H1 (cell line): ENCODE measurements around the gene GTF2H2. TPM values are rescaled to one million over a fixed set of nuclear protein-coding genes. Genes with fewer than 3 reads are reported as not detected.

Experiments used
- CTCF ChIA-PET: fragments of 300-600 bp; sonication (Branson Sonifier 250); formaldehyde crosslinking; loops from one replicate; lab custom pipeline; 2021; ENCODE audit not compliant: partially characterized antibody; lab: Charles Lee
- POLR2A ChIA-PET: fragments of 300-600 bp; sonication (Branson Sonifier 250); formaldehyde crosslinking; loops from one replicate; lab custom pipeline; 2021; ENCODE audit warnings: inconsistent platforms; ENCODE audit not compliant: partially characterized antibody; lab: Charles Lee
- DNase-seq, 2 experiments: peaks; one replicate each; pipeline versions ENCODE4 v3.0.0 to v3.0.0-alpha.2; 2010 to 2022; ENCODE audit warnings: low spot score in 2 of 2, low read depth in 1 of 2, mixed read lengths in 1 of 2
- FAIRE-seq: peaks from 2 replicates; lab custom pipeline; 2011; peaks lifted over from hg19 to GRCh38; lab: Jason Lieb, UNC
- H2AFZ ChIP-seq: 2 replicates; pipeline ENCODE4 v1.8.1; 2012; ENCODE audit warnings: low read length, inconsistent platforms
- H2AK5ac ChIP-seq: 2 replicates; pipeline ENCODE4 v1.6.1; 2013; ENCODE audit warnings: low read depth, low read length
- H2BK120ac ChIP-seq: replicated peaks from 2 replicates; pipeline ENCODE3; 2013; ENCODE audit warnings: low read depth, low read length, inconsistent platforms
- H2BK12ac ChIP-seq: 2 replicates; pipeline ENCODE4 v1.6.1; 2013; ENCODE audit warnings: low read depth, low read length
- H2BK15ac ChIP-seq: 2 replicates; pipeline ENCODE4 v1.6.1; 2013; ENCODE audit warnings: low read length
- H2BK20ac ChIP-seq: 2 replicates; pipeline ENCODE4 v1.6.1; 2013; ENCODE audit warnings: low read length
- H2BK5ac ChIP-seq: 2 replicates; pipeline ENCODE4 v1.6.1; 2013; ENCODE audit warnings: low read depth, low read length
- H3K14ac ChIP-seq: 2 replicates; pipeline ENCODE4 v1.6.1; 2013; ENCODE audit warnings: inconsistent platforms; ENCODE audit not compliant: insufficient read length
- H3K18ac ChIP-seq: 2 replicates; pipeline ENCODE4 v1.6.1; 2013; ENCODE audit warnings: low read length; ENCODE audit errors: extremely low read depth
- H3K23ac ChIP-seq: 2 replicates; pipeline ENCODE4 v1.6.1; 2013; ENCODE audit warnings: inconsistent platforms; ENCODE audit not compliant: insufficient read length
- H3K23me2 ChIP-seq: 2 replicates; pipeline ENCODE4 v1.6.1; 2013; ENCODE audit warnings: low read depth, low read length
- H3K27ac ChIP-seq: 2 replicates; pipeline ENCODE4 v1.6.1; 2011; ENCODE audit warnings: low read depth, low read length, inconsistent platforms
- H3K27me3 ChIP-seq, 4 experiments: replicated peaks in 1 of 4; 1 replicate in 1 of 4; 2 replicates in 3 of 4; pipeline versions ENCODE4 v1.6.1 to v1.8.1; 2011 to 2013; ENCODE audit warnings: low read length in 3 of 4, mild to moderate bottlenecking in 3 of 4, inconsistent platforms in 2 of 4, mixed read lengths in 2 of 4, moderate library complexity in 1 of 4; ENCODE audit not compliant: control insufficient read depth in 3 of 4, insufficient read depth in 3 of 4; ENCODE audit errors: extremely low read depth in 1 of 4
- H3K36me3 ChIP-seq, 4 experiments: 2 replicates each; pipeline versions ENCODE4 v1.6.1 to v1.8.1; 2011 to 2013; ENCODE audit warnings: mild to moderate bottlenecking in 4 of 4, low read length in 3 of 4, moderate library complexity in 2 of 4, control low read depth in 1 of 4, inconsistent platforms in 1 of 4; ENCODE audit not compliant: insufficient read depth in 4 of 4, control insufficient read depth in 2 of 4
- H3K4ac ChIP-seq: replicated peaks from 2 replicates; pipeline ENCODE3; 2013; ENCODE audit warnings: low read length, low read depth, mixed read lengths, inconsistent platforms; ENCODE audit not compliant: insufficient read length
- H3K4me1 ChIP-seq, 4 experiments: replicated peaks in 1 of 4; 1 replicate in 1 of 4; 2 replicates in 3 of 4; pipeline versions ENCODE4 v1.6.1 to v1.8.1; 2011 to 2013; ENCODE audit warnings: low read length in 3 of 4, inconsistent platforms in 2 of 4, mixed read lengths in 1 of 4; ENCODE audit not compliant: insufficient read depth in 4 of 4, control insufficient read depth in 3 of 4
- H3K4me2 ChIP-seq, 2 experiments: 2 replicates each; pipeline versions ENCODE4 v1.6.1 to v1.8.1; 2011 to 2013; ENCODE audit warnings: low read depth in 2 of 2, low read length in 2 of 2, control low read depth in 1 of 2, inconsistent platforms in 1 of 2, mild to moderate bottlenecking in 1 of 2; ENCODE audit not compliant: insufficient read depth in 1 of 2
- H3K4me3 ChIP-seq, 4 experiments: fragments of 200-600, 300-600 bp in 1 of 4; sonication (generic), shearing (Covaris generic), sonication (Bioruptor Twin) in 1 of 4; 2 replicates each; pipeline versions ENCODE4 v1.5.1 to v1.8.1; 2011 to 2016; ENCODE audit warnings: low read length in 4 of 4, low read depth in 3 of 4, control low read depth in 2 of 4, inconsistent platforms in 2 of 4, mild to moderate bottlenecking in 2 of 4, mixed read lengths in 1 of 4, moderate library complexity in 1 of 4; ENCODE audit not compliant: insufficient read depth in 2 of 4; ENCODE audit errors: extremely low read depth in 1 of 4
- H3K56ac ChIP-seq: replicated peaks from 2 replicates; pipeline ENCODE3; 2013; ENCODE audit warnings: low read depth, mild to moderate bottlenecking, mixed read lengths, low read length, inconsistent platforms; ENCODE audit not compliant: insufficient read length
- H3K79me1 ChIP-seq: 2 replicates; pipeline ENCODE4 v1.6.1; 2013; ENCODE audit warnings: low read depth, low read length, control low read depth
- H3K79me2 ChIP-seq, 2 experiments: 2 replicates each; pipeline versions ENCODE4 v1.6.1 to v1.8.1; 2012 to 2013; ENCODE audit warnings: low read length in 2 of 2, mild to moderate bottlenecking in 2 of 2, inconsistent platforms in 1 of 2; ENCODE audit not compliant: insufficient read depth in 2 of 2, control insufficient read depth in 1 of 2
- H3K9ac ChIP-seq, 4 experiments: replicated peaks in 1 of 4; 1 replicate in 1 of 4; 2 replicates in 3 of 4; pipeline versions ENCODE4 v1.6.1 to v1.8.1; 2011 to 2013; ENCODE audit warnings: low read depth in 3 of 4, low read length in 3 of 4, control low read depth in 2 of 4, mild to moderate bottlenecking in 2 of 4, moderate library complexity in 2 of 4, inconsistent platforms in 1 of 4; ENCODE audit errors: extremely low read depth in 1 of 4
- H3K9me3 ChIP-seq, 2 experiments: 2 replicates each; pipeline versions ENCODE4 v1.6.1 to v1.8.1; 2012 to 2013; ENCODE audit warnings: mild to moderate bottlenecking in 2 of 2, moderate library complexity in 2 of 2, control low read depth in 1 of 2, inconsistent platforms in 1 of 2, low read depth in 1 of 2, low read length in 1 of 2, mixed read lengths in 1 of 2; ENCODE audit not compliant: insufficient read depth in 2 of 2
- H4K20me1 ChIP-seq, 2 experiments: replicated peaks in 1 of 2; 2 replicates each; pipeline versions ENCODE3 to v1.8.1; 2011 to 2013; ENCODE audit warnings: inconsistent platforms in 2 of 2, low read length in 2 of 2, mild to moderate bottlenecking in 1 of 2; ENCODE audit not compliant: insufficient read depth in 2 of 2, control insufficient read depth in 1 of 2
- H4K5ac ChIP-seq: 2 replicates; pipeline ENCODE4 v1.6.1; 2013; ENCODE audit warnings: low read length, low read depth, mixed read lengths, inconsistent platforms; ENCODE audit not compliant: insufficient read length
- H4K8ac ChIP-seq: 2 replicates; pipeline ENCODE4 v1.8.0; 2013; ENCODE audit warnings: mild to moderate bottlenecking, moderate library complexity, low read length, inconsistent platforms; ENCODE audit not compliant: insufficient read depth; ENCODE audit errors: extremely low read depth
- H4K91ac ChIP-seq: replicated peaks from 2 replicates; pipeline ENCODE3; 2013; ENCODE audit warnings: low read length, mixed read lengths, inconsistent platforms; ENCODE audit not compliant: insufficient read length
- CTCF ChIP-seq, 3 experiments: IDR thresholded peaks; 1 replicate in 2 of 3; 2 replicates in 1 of 3; pipeline versions ENCODE4 v1.5.1 to v1.6.1; 2011; ENCODE audit warnings: low read length in 3 of 3, mild to moderate bottlenecking in 3 of 3, inconsistent platforms in 2 of 3, low read depth in 1 of 3, moderate library complexity in 1 of 3; ENCODE audit not compliant: insufficient read depth in 1 of 3; ENCODE audit errors: control extremely low read depth in 1 of 3
- EP300 ChIP-seq, 2 experiments: IDR thresholded peaks; 1 replicate in 1 of 2; 2 replicates in 1 of 2; pipeline ENCODE4 v1.6.1; 2011 to 2012; ENCODE audit warnings: low read depth in 2 of 2, low read length in 2 of 2, mild to moderate bottlenecking in 2 of 2, borderline replicate concordance in 1 of 2, inconsistent platforms in 1 of 2, moderate library complexity in 1 of 2
- RAD21 ChIP-seq, 2 experiments: IDR thresholded peaks in 1 of 2; conservative IDR thresholded peaks in 1 of 2; 2 replicates each; pipeline ENCODE4 v1.6.1; 2011; ENCODE audit warnings: low read depth in 2 of 2, low read length in 2 of 2, improper control_type of control experiment in 1 of 2, inconsistent platforms in 1 of 2, mild to moderate bottlenecking in 1 of 2, moderate library complexity in 1 of 2
- WGBS, 2 experiments: shearing (Covaris generic) in 1 of 2; methylation state at CpG; one replicate each; pipeline versions ENCODE4 v1.1.6 to v1.1.7; 2013 to 2015; ENCODE audit warnings: low lambda C conversion rate in 2 of 2, mixed read lengths in 2 of 2, inconsistent platforms in 1 of 2, low coverage in 1 of 2, missing lambda C conversion rate in 1 of 2; ENCODE audit not compliant: insufficient replicate concordance in 2 of 2, insufficient coverage in 1 of 2, insufficient read length in 1 of 2; ENCODE audit errors: extremely low coverage in 1 of 2, missing lambda C conversion rate in 1 of 2; 5-methylcytosine and 5-hydroxymethylcytosine counted together
- polyA plus RNA-seq, 7 experiments: library from polyadenylated mRNA; depleted of rRNA in 3 of 7; stranded (reverse) in 5 of 7; unstranded in 2 of 7; fragments of >200 nt in 5 of 7; fragments of 200-250 nt in 2 of 7; gene quantifications; 1 replicate in 5 of 7; 2 replicates in 1 of 7; 4 replicates in 1 of 7; pipeline versions ENCODE4 v1.2.1 to v1.2.3, GENCODE V29; 2011 to 2013; ENCODE audit warnings: missing spikeins in 2 of 7, mixed read lengths in 2 of 7
- total RNA-seq: library from RNA; stranded (reverse); fragmentation: NEBNext Ultra II Directional; extraction: Animal tissue kit (Norgen Biotek cat#: 25700); gene quantifications from 2 replicates; pipeline ENCODE4 v1.2.1, GENCODE V29; 2021

Gene GTF2H2
- total and polyA plus RNA-seq, 2 of the 8 experiments (the other 6 are each of a cell fraction or from before 2014, with no cell fraction given) = 12.4 to 42.3 TPM

GRCh38 chr5:71013575-71013974, 53.9 kb downstream of the GTF2H2 start:
- no peak overlapping the region for H3K9ac ChIP-seq
- no peak overlapping the region for H2AK5ac ChIP-seq
- H3K79me2 ChIP-seq = no peaks in the 10 kb centered on the region
- H3K4me1 ChIP-seq = no peaks in the 10 kb centered on the region
- H2AFZ ChIP-seq = no peak overlapping the region
- no peak overlapping the region for H2BK12ac ChIP-seq
- H4K8ac ChIP-seq = no peak overlapping the region
- no peaks in the 10 kb centered on the region for H3K36me3 ChIP-seq
- no peak overlapping the region for H3K4ac ChIP-seq
- ChIA-PET CTCF (interaction anchor here (0.7 kb wide), 1 partner anchor 473 kb away, joined by 4 read pairs; no protein-coding TSS in a partner anchor), POLR2A (no interaction called here)
- no peak overlapping the region for H3K4me3 ChIP-seq
- H2BK15ac ChIP-seq = no peak overlapping the region
- no peak overlapping the region for H2BK20ac ChIP-seq
- DNase-seq (peak in 1 of 2 experiments; percentile 27), FAIRE-seq (no peak)
- no peak overlapping the region for H2BK5ac ChIP-seq
- H3K56ac ChIP-seq = no peak overlapping the region
- H4K5ac ChIP-seq = no peak overlapping the region
- H3K18ac ChIP-seq = no peak overlapping the region
- no peak overlapping the region for H3K4me2 ChIP-seq
- H3K27ac ChIP-seq = no peak overlapping the region
- no peaks in the 10 kb centered on the region for H3K27me3 ChIP-seq
- 84% methylated on average over 6 of the region's 12 CpGs; no CpG with 5 or more reads in 1 of the 2 experiments for WGBS, 2 experiments
- H3K23me2 ChIP-seq = no peaks in the 10 kb centered on the region
- no peaks in the 10 kb centered on the region for H3K79me1 ChIP-seq
- H3K14ac ChIP-seq = no peak overlapping the region
- H3K9me3 ChIP-seq = no peaks in the 10 kb centered on the region
- H4K20me1 ChIP-seq = no peaks in the 10 kb centered on the region
- no peak overlapping the region for H2BK120ac ChIP-seq
- H4K91ac ChIP-seq = no peak overlapping the region
- H3K23ac ChIP-seq = no peak overlapping the region
- TF ChIP-seq CTCF (IDR thresholded peaks at IDR 0.05; ENCODE audit: control extremely low read depth in 1 of 3, insufficient read depth in 1 of 3, low read depth in 1 of 3, low read length in 3 of 3) = peak; percentile 10 to 35 (median 34); a peak in 3 of 4 replicates
- TF ChIP-seq EP300 (IDR thresholded peaks at IDR 0.05; ENCODE audit: borderline replicate concordance in 1 of 2, low read depth in 2 of 2, low read length in 2 of 2) = no peak
- TF ChIP-seq RAD21 (IDR thresholded peaks at IDR 0.05 in 1 of 2, conservative IDR thresholded peaks at IDR 0.05 in 1 of 2; ENCODE audit: low read depth in 2 of 2, low read length in 2 of 2) = peak; percentile 64 to 71
